HG02884 (cell line): ENCODE measurements around the gene GAMT.

Experiments
- ATAC-seq: cut with Tn5 transposase; IDR thresholded peaks from one replicate; pipeline ENCODE4 v1.9.1; 2021; ENCODE audit warnings: mild to moderate bottlenecking, moderate library complexity; ENCODE audit not compliant: unreplicated experiment

GAMT gene

GRCh38 chr19:1369214-1369805 lies 32.0 kb downstream of the GAMT start:
- ATAC-seq, result no peak

- ATAC-seq, result no peak
Observed at GRCh38 chr19:1366899-1367870, 34.2 kb downstream of the GAMT start.

- no peak for ATAC-seq
Observed at GRCh38 chr19:1366296-1366695, 35.0 kb downstream of the GAMT start.

DNA sequence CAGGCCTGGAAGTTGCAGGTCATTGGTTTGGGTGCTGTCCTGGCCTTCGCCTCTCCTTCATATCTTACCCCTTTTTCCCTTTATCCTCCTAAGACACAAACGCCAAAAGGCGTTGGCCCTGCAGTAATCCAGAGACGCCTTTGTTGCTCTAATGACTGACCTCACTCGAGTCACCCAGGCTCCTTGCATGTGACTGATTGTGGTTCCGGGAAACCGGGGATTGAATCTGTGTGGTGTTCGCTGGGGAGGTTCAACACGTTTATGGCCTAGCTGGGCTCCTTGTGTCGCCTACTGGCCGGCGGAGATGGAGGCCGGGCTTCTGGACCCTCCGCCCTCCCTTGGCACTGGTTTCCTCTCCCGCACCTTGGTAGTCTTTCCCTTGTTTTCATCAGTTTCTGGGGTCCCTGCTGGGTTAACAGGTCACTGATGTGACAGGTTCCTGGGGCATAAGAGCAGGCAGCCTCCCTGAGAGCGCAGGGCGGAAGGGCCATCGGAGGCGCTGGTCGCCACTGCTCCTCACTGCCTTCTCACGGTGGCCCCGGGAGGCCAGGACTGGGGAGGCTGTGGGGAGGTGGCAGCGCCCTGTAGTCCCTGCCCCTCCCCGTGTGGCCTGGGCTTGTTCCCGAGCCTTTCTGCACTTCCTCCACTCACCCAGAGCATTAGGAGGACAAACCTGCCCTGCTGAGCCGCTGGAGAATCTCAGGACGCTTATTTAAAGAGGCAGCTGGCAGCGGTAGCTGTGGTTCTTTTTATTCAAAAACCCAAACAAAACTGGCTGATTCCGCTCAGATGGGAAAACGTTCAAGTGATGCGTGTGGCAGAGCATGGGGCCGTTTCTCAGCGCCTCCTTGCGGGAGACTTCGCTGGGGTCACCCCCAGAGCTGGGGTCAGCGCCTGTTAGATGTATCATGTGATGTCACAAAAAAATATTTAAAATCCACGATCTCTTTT lies 35.7 kb downstream of the GAMT start:
- ATAC-seq, result no peak

DNA sequence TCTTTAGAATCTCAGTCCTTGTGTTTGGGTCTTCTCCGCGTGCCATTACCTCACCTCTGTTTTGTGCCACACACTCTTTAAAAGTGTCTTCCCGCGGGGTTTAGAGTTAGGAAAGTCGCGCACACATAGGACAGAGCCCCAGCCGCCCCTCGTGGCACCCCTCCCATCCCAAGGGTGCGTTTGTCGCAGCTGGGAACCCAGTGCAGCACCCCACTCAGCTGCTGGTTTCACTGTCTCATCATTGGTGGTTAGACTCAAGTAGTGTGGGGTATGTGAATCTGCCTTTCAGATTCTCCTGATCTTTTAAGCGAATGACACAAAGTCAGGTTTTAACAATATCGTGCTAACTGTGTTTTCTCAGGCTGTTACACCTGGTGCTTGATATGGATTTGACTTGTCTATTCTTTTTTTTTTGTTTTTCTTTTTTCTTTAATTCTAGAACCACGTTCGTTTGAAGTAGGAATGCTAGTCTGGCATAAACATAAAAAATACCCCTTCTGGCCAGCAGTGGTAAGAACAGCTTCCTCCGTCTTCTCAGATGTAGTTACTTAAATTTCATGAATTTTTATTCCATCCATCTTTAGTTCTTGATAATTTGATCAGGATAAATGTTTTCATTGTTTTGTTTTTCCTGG lies 37.2 kb downstream of the GAMT start:
- no peak for ATAC-seq

DNA sequence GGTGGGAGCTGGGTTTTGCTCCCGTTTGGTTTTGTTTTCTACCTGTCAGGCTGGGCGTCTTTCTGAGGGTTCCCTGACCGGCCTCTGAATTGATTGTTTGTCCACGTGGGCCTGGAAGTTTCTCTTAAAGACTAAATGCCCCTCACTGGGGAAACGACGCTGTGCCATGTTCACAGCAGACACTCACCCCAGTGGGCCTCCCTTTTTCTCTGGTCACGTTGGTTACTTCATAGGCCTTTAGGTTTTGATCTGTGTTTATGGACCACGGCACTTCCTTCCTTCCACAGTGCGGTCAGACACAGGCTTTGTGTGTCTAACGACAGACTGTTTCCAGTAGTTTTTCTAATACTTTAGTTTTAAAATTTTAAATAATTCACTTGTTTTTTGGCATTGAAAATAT lies 37.7 kb downstream of the GAMT start:
- no peak for ATAC-seq

GRCh38 chr19:1362387-1363257 lies 38.7 kb downstream of the GAMT start:
- no peak for ATAC-seq

DNA sequence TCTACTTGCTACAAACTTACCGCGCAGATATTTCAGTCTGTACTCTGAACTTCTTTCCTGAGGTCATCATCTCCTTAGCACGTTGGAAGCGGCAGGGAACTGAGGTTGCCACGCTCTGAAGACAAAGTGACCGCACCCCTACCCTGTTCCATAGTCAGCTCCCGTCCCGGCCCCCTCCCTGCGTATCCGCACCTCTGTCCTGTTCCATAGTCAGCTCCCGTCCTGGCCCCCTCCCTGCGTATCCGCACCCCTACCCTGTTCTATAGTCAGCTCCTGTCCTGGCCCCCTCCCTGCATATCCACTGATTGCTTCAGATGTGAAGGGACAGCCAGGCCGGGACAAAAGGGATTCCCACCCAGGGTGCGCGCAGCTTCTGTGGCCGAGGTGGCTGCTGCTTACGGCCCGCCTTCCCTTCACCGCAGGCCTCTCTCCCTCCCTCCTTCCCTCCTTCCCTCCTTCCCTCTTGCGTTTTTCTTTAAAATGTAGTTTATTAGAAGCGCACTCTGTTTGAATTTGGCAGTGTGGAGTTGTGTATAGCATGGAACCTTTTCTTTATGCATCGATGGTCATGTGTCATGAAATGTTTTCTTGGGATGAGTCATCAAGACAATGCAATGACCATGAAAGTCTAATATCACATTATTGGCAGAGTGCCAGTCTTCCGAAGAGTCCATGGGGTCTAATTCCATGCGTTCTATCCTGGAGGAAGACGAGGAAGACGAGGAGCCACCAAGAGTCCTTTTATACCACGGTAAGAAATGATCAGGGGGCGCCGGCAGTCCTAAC lies 39.5 kb downstream of the GAMT start:
- no peak for ATAC-seq

- no peak for ATAC-seq
Observed at GRCh38 chr19:1360818-1361461, 40.4 kb downstream of the GAMT start.

DNA sequence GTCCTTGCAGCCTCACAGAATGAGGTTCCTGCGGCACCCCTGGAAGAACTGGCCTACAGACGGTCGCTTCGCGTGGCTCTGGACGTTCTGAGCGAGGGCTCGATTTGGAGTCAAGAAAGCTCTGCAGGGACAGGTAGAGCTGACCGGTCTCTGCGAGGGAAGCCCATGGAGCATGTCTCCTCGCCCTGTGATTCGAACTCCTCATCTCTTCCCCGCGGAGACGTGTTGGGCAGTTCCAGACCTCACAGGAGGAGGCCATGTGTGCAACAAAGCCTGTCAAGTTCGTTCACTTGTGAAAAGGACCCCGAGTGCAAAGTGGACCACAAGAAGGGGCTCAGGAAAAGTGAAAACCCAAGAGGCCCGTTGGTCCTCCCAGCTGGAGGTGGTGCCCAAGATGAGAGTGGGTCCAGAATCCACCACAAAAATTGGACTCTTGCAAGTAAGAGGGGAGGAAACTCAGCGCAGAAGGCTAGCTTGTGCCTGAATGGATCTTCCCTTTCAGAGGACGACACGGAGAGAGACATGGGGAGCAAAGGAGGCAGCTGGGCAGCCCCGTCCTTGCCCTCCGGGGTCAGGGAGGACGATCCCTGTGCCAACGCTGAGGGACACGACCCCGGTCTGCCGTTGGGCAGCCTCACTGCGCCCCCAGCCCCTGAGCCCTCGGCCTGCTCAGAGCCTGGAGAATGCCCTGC lies 41.1 kb downstream of the GAMT start:
- ATAC-seq, result no peak

- ATAC-seq, result no peak
Observed at GRCh38 chr19:1357531-1358109, 43.7 kb downstream of the GAMT start.

DNA sequence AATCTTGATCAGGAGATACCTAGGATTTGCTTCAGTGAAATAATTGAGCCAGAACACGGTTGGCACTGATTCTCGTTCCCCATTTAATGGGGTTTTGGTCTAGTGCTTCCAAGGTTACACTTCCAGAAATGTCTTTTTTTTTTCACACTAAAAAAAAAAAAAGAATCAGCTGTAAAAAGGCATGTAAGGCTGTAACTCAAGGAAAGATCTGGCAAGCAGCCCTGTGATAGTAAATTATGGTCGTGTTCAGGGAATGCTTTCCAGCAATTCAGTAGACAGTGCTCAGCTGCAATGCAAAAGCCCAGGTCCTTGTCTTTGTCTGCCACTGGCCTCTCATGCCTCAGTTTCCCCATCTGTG lies 44.9 kb downstream of the GAMT start:
- no peak for ATAC-seq

- no peak for ATAC-seq
Observed at GRCh38 chr19:1355568-1356507, 45.5 kb downstream of the GAMT start.

DNA sequence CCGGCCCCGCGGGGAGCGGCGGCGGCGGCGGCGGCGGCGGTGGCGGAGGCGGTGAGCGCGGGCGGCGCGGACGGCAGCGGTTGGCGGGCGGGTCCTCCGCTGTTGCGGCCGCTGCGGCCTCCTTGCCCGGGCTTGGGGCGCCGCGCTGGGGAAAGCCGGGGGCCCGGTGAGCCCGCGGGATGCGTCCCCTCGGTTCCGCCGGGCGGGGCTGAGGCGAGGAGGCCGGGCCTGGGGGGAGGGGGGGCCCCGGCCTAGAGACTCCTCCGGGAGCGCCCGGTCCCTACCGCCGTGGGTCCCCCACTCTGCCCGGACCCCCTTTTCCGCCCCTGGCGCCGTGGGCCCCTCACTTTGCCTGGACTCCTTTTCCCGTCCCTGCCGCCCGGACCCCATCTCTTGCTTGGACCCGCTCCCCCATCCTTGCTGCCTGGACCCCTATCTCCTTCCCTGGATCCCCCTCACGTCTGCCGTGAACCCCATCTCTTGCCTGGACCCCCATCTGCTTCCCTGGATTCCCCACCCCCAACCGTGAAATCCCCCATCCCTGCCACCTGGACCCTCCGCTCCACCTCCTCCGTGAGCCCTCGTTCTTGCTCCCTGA lies 46.3 kb downstream of the GAMT start:
- no peak for ATAC-seq

GRCh38 chr19:1353144-1353543 lies 48.2 kb downstream of the GAMT start:
- ATAC-seq, result no peak

GRCh38 chr19:1351381-1351851 lies 49.9 kb downstream of the GAMT start:
- no peak for ATAC-seq
